Measurements from ENCODE around the gene MAN1C1. TPM values are rescaled to one million over a fixed set of nuclear protein-coding genes. Genes with fewer than 3 reads are reported as not detected.

Gene MAN1C1
- total RNA-seq, 1 experiment from 2014 or later: 1.5 TPM

DNA sequence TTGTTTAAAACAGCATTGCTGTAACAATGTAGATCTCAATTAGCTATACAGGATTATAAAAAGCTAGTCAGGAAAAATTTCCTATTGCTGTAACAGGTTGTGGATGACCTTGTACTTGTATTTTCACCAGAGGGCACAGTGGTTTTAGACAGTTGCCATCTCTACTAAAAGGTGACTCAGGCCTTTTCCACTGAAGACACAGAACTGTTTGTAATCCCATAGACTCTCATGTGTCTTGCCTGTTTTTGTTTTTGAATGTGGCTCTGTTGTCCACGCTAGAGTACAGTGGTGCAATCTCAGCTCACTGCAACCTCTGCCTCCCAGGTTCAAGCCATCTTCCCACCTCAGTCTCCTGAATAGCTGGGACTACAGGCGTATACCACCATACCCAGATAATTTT is 209.0 kb downstream of the MAN1C1 start:
- BruUV-seq (replicated peaks): no TSS peak
- in situ Hi-C loops (cut with HindIII; ENCODE audit: low pct_unique_long_range_greater_than_20kb, low sequenced_read_pairs): no loop called here
- Histone ChIP-seq H3K36me3 (ENCODE audit: control insufficient read depth, insufficient read depth, low read length) (peaks cover 17% of the 10 kb centered on the region), H3K27ac (ENCODE audit: low read length) (no peak overlapping the region), H3K27me3 (ENCODE audit: control insufficient read depth, insufficient read depth, low read length) (no peaks in the 10 kb centered on the region), H3K9me3 (ENCODE audit: control insufficient read depth, insufficient read depth, low read depth, low read length) (no peaks in the 10 kb centered on the region), H3K4me1 (ENCODE audit: control insufficient read depth, insufficient read depth, low read length) (peaks cover 15% of the 10 kb centered on the region), H3K4me3 (ENCODE audit: low read depth in 2 of 2, low read length in 2 of 2) (no peak overlapping the region)
- no peak for DNase-seq (ENCODE audit: low read depth, low spot score)
- TF ChIP-seq TCF7L2 (IDR thresholded peaks at IDR 0.05; ENCODE audit: low read depth, low read length) (no peak), CTCF (IDR thresholded peaks at IDR 0.05) (no peak), SIN3A (IDR thresholded peaks at IDR 0.05; ENCODE audit: borderline replicate concordance, insufficient read depth, low read depth, low read length) (no peak), POLR2AphosphoS5 (IDR thresholded peaks at IDR 0.05; ENCODE audit: low read depth, low read length) (no peak)
- TF ChIP-seq, protein P1, sequence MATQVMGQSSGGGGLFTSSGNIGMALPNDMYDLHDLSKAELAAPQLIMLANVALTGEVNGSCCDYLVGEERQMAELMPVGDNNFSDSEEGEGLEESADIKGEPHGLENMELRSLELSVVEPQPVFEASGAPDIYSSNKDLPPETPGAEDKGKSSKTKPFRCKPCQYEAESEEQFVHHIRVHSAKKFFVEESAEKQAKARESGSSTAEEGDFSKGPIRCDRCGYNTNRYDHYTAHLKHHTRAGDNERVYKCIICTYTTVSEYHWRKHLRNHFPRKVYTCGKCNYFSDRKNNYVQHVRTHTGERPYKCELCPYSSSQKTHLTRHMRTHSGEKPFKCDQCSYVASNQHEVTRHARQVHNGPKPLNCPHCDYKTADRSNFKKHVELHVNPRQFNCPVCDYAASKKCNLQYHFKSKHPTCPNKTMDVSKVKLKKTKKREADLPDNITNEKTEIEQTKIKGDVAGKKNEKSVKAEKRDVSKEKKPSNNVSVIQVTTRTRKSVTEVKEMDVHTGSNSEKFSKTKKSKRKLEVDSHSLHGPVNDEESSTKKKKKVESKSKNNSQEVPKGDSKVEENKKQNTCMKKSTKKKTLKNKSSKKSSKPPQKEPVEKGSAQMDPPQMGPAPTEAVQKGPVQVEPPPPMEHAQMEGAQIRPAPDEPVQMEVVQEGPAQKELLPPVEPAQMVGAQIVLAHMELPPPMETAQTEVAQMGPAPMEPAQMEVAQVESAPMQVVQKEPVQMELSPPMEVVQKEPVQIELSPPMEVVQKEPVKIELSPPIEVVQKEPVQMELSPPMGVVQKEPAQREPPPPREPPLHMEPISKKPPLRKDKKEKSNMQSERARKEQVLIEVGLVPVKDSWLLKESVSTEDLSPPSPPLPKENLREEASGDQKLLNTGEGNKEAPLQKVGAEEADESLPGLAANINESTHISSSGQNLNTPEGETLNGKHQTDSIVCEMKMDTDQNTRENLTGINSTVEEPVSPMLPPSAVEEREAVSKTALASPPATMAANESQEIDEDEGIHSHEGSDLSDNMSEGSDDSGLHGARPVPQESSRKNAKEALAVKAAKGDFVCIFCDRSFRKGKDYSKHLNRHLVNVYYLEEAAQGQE (IDR thresholded peaks at IDR 0.05; ENCODE audit: insufficient read depth in 1 of 2, low read depth in 2 of 2, low read length in 1 of 2): no peak
- ChIA-PET CTCF (no interaction called here), POLR2A (no interaction called here)
- intact Hi-C loops (cut with micrococcal nuclease; ENCODE audit: unreplicated experiment): no loop called here
- ATAC-seq: no peak

DNA sequence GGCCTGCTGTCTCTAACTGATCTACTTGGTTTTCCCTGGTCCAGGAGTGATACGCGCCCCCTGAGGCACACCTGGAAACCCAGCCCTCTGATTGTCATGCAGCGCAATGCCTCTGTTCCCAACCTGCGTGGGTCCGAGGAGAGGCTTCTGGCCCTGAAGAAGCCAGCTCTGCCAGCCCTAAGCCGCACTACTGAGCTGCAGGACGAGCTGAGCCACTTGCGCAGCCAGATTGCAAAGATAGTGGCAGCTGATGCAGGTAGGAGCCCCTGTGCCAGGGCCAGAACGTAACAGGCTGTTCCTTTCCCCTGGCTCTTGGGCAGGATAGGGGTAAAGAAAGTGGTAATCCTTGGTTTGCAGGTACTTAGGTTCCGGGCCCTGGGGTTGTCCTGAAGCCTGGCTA is 210.0 kb downstream of the MAN1C1 start:
- BruUV-seq (replicated peaks): no TSS peak

More for the DNA sequence above, 210.0 kb downstream of the MAN1C1 start:
- H3K27me3 ChIP-seq (ENCODE audit: control insufficient read depth, insufficient read depth, low read length): no peaks in the 10 kb centered on the region
- no peak overlapping the region for H3K27ac ChIP-seq (ENCODE audit: low read length)
- peaks cover 9% of the 10 kb centered on the region for H3K4me1 ChIP-seq (ENCODE audit: control insufficient read depth, insufficient read depth, low read length)
- H3K9me3 ChIP-seq (ENCODE audit: control insufficient read depth, insufficient read depth, low read depth, low read length): no peaks in the 10 kb centered on the region
- H3K4me3 ChIP-seq (ENCODE audit: low read depth in 2 of 2, low read length in 2 of 2): no peak overlapping the region
- POLR2A ChIA-PET: no interaction called here
- TF ChIP-seq TCF7L2 (IDR thresholded peaks at IDR 0.05; ENCODE audit: low read depth, low read length): no peak
- no peak for TF ChIP-seq SIN3A (IDR thresholded peaks at IDR 0.05; ENCODE audit: borderline replicate concordance, insufficient read depth, low read depth, low read length)
- TF ChIP-seq, protein P1 (IDR thresholded peaks at IDR 0.05; ENCODE audit: insufficient read depth in 1 of 2, low read depth in 2 of 2, low read length in 1 of 2): no peak
- no peak for TF ChIP-seq CTCF (IDR thresholded peaks at IDR 0.05)
- TF ChIP-seq POLR2AphosphoS5 (IDR thresholded peaks at IDR 0.05; ENCODE audit: low read depth, low read length): no peak
- in situ Hi-C loops (cut with HindIII; ENCODE audit: low pct_unique_long_range_greater_than_20kb, low sequenced_read_pairs): no loop called here
- DNase-seq (ENCODE audit: low read depth, low spot score): no peak
- intact Hi-C loops (cut with micrococcal nuclease; ENCODE audit: unreplicated experiment): no loop called here
- CTCF ChIA-PET: no interaction called here
- peaks cover 21% of the 10 kb centered on the region for H3K36me3 ChIP-seq (ENCODE audit: control insufficient read depth, insufficient read depth, low read length)
- ATAC-seq: no peak
